ENCODE results near the gene SIPA1L3. TPM values are rescaled to one million over a fixed set of nuclear protein-coding genes. Genes with fewer than 3 reads are reported as not detected.

Gene SIPA1L3
- total and polyA plus RNA-seq, 10 of the 15 experiments (the other 5 are each of a cell fraction or from before 2014, with no cell fraction given) = 0.24 to 66.2 (median 19.1) TPM

GRCh38 chr19:37885392-37885791 is 21.6 kb upstream of the SIPA1L3 start:
- Histone ChIP-seq H3K9ac (ENCODE audit: control insufficient read depth, insufficient read depth, low read length) (no peak overlapping the region), H3K27ac (ENCODE audit: control insufficient read depth, insufficient read depth) (no peak overlapping the region), H2AFZ (ENCODE audit: control insufficient read depth, low read depth, low read length) (no peak overlapping the region), H3K36me3 (ENCODE audit: control insufficient read depth in 2 of 2, insufficient read depth in 2 of 2, low read length in 1 of 2) (no peaks in the 10 kb centered on the region), H3K27me3 (replicated peaks in 1 of 2; ENCODE audit: control insufficient read depth in 2 of 2, insufficient read depth in 2 of 2, low read length in 1 of 2) (no peaks in the 10 kb centered on the region), H3K4me3 (no peak overlapping the region), H3K4me2 (ENCODE audit: control insufficient read depth, insufficient read depth) (no peak overlapping the region), H3K79me2 (ENCODE audit: control insufficient read depth, insufficient read depth, low read length) (no peaks in the 10 kb centered on the region), H4K20me1 (ENCODE audit: control insufficient read depth, insufficient read depth) (no peaks in the 10 kb centered on the region), H3K4me1 (ENCODE audit: control insufficient read depth, insufficient read depth, low read length) (no peaks in the 10 kb centered on the region), H3K9me3 (replicated peaks; ENCODE audit: control insufficient read depth, insufficient read depth, low read length) (peaks cover 2% of the 10 kb centered on the region; the same call in 2 of the 3 replicates)
- ChIA-PET POLR2A (no interaction called here), CTCF (no interaction called here), SMC1A (ENCODE audit: uncharacterized antibody, unreplicated experiment) (interaction anchor here (0.6 kb wide), 1 partner anchor 61 kb away, joined by 3 read pairs; no protein-coding TSS in a partner anchor), RAD21 (ENCODE audit: unreplicated experiment) (no interaction called here)
- no TSS peak for BruUV-seq (replicated peaks)
- no peak for FAIRE-seq
- no peak for ATAC-seq
- TF ChIP-seq STAT3 (IDR thresholded peaks at IDR 0.05; ENCODE audit: low read depth, low read length) (no peak), HSF1 (IDR thresholded peaks at IDR 0.05; ENCODE audit: low read depth, low read length) (no peak), ZBED1 (IDR thresholded peaks at IDR 0.05; ENCODE audit: borderline replicate concordance) (no peak), SUPT20H (IDR thresholded peaks at IDR 0.05; ENCODE audit: borderline replicate concordance, control insufficient read depth, low read depth, low read length) (no peak), ATF7 (IDR thresholded peaks at IDR 0.05; ENCODE audit: low read depth) (no peak), ATF3 (IDR thresholded peaks at IDR 0.05; ENCODE audit: borderline replicate concordance, extremely low read depth, low read depth, low read length) (no peak), NFYA (IDR thresholded peaks at IDR 0.05; ENCODE audit: borderline replicate concordance, low read depth, low read length) (no peak), ZBTB33 (IDR thresholded peaks at IDR 0.05) (no peak), CHD4 (IDR thresholded peaks at IDR 0.05) (no peak), RAD51 (IDR thresholded peaks at IDR 0.05) (no peak)
- intact Hi-C loops (cut with micrococcal nuclease; ENCODE audit: unreplicated experiment) = no loop called here
- no peak for DNase-seq (ENCODE audit: low read depth, low spot score)
- in situ Hi-C loops (cut with MboI) = no loop called here
- WGBS (ENCODE audit: insufficient coverage, insufficient replicate concordance, low lambda C conversion rate, missing lambda C conversion rate) = 67% methylated on average over 1 of the region's 1 CpG

Data from GM12878 (cell line).